Measurements from ENCODE around the gene GADL1.

GADL1 gene

GRCh38 chr3:30894521-30895251 is at the start of gene GADL1:
Gene GADL1, minus strand, starts transcription at chr3:30894661. Its CDS starts 47 bp downstream, at chr3:30894614.
- POLR2A ChIA-PET = no interaction called here
- DNase-seq (ENCODE audit: extremely low spot score) = peak; percentile 46
- CTCF ChIA-PET = interaction anchor here (0.6 kb wide), 1 partner anchor 553 kb away, joined by 4 read pairs; no protein-coding TSS in a partner anchor
- TF ChIP-seq ELF4 (IDR thresholded peaks at IDR 0.05) (no peak), SP1 (IDR thresholded peaks at IDR 0.05) (no peak), FOXA1 (IDR thresholded peaks at IDR 0.05) (no peak), L3MBTL2 (conservative IDR thresholded peaks at IDR 0.05) (no peak), CTBP1 (IDR thresholded peaks at IDR 0.05; ENCODE audit: borderline replicate concordance) (no peak), PKNOX1 (IDR thresholded peaks at IDR 0.05) (no peak), SUZ12 (IDR thresholded peaks at IDR 0.05) (no peak), FOXM1 (IDR thresholded peaks at IDR 0.05; ENCODE audit: borderline replicate concordance) (no peak), BHLHE40 (IDR thresholded peaks at IDR 0.05; ENCODE audit: borderline replicate concordance) (no peak), ZNF384 (IDR thresholded peaks at IDR 0.05) (no peak), HDGF (IDR thresholded peaks at IDR 0.05; ENCODE audit: borderline replicate concordance) (no peak), NFRKB (IDR thresholded peaks at IDR 0.05) (no peak), LEF1 (IDR thresholded peaks at IDR 0.05; ENCODE audit: borderline replicate concordance) (no peak)

GRCh38 chr3:30944124-30944523 is 49.7 kb upstream of the GADL1 start:
- POLR2A ChIA-PET = no interaction called here
- no peak for DNase-seq (ENCODE audit: extremely low spot score)
- CTCF ChIA-PET = no interaction called here
- TF ChIP-seq ARNT (IDR thresholded peaks at IDR 0.05) = no peak
- TF ChIP-seq FOXK2 (IDR thresholded peaks at IDR 0.05) = no peak
- no peak for TF ChIP-seq NFRKB (IDR thresholded peaks at IDR 0.05)
- TF ChIP-seq FOXA1 (IDR thresholded peaks at IDR 0.05) = no peak
- no peak for TF ChIP-seq FOXM1 (IDR thresholded peaks at IDR 0.05; ENCODE audit: borderline replicate concordance)
- TF ChIP-seq SUZ12 (IDR thresholded peaks at IDR 0.05) = no peak
- TF ChIP-seq PKNOX1 (IDR thresholded peaks at IDR 0.05) = no peak
- no peak for TF ChIP-seq HDGF (IDR thresholded peaks at IDR 0.05; ENCODE audit: borderline replicate concordance)
- no peak for TF ChIP-seq ELF4 (IDR thresholded peaks at IDR 0.05)
- TF ChIP-seq ZNF384 (IDR thresholded peaks at IDR 0.05) = no peak
- TF ChIP-seq SP1 (IDR thresholded peaks at IDR 0.05) = no peak
- TF ChIP-seq L3MBTL2 (conservative IDR thresholded peaks at IDR 0.05) = no peak
- no peak for TF ChIP-seq LEF1 (IDR thresholded peaks at IDR 0.05; ENCODE audit: borderline replicate concordance)
- TF ChIP-seq TARDBP (IDR thresholded peaks at IDR 0.05) = no peak
- no peak for TF ChIP-seq BHLHE40 (IDR thresholded peaks at IDR 0.05; ENCODE audit: borderline replicate concordance)

- ChIA-PET POLR2A (no interaction called here), CTCF (no interaction called here)
- no peak for DNase-seq (ENCODE audit: extremely low spot score)
- no peak for TF ChIP-seq SP1 (IDR thresholded peaks at IDR 0.05)
- TF ChIP-seq PKNOX1 (IDR thresholded peaks at IDR 0.05) = no peak
- TF ChIP-seq CTBP1 (IDR thresholded peaks at IDR 0.05; ENCODE audit: borderline replicate concordance) = no peak
- no peak for TF ChIP-seq FOXA1 (IDR thresholded peaks at IDR 0.05)
- no peak for TF ChIP-seq FOXK2 (IDR thresholded peaks at IDR 0.05)
- no peak for TF ChIP-seq LEF1 (IDR thresholded peaks at IDR 0.05; ENCODE audit: borderline replicate concordance)
- no peak for TF ChIP-seq ARNT (IDR thresholded peaks at IDR 0.05)
- no peak for TF ChIP-seq HDGF (IDR thresholded peaks at IDR 0.05; ENCODE audit: borderline replicate concordance)
- TF ChIP-seq BHLHE40 (IDR thresholded peaks at IDR 0.05; ENCODE audit: borderline replicate concordance) = no peak
- no peak for TF ChIP-seq ELF4 (IDR thresholded peaks at IDR 0.05)
- TF ChIP-seq NFRKB (IDR thresholded peaks at IDR 0.05) = no peak
- TF ChIP-seq SUZ12 (IDR thresholded peaks at IDR 0.05) = no peak
- no peak for TF ChIP-seq TARDBP (IDR thresholded peaks at IDR 0.05)
- no peak for TF ChIP-seq ZNF384 (IDR thresholded peaks at IDR 0.05)
- TF ChIP-seq FOXM1 (IDR thresholded peaks at IDR 0.05; ENCODE audit: borderline replicate concordance) = no peak
- no peak for TF ChIP-seq L3MBTL2 (conservative IDR thresholded peaks at IDR 0.05)
Measured at GRCh38 chr3:30943206-30943605, 48.7 kb upstream of the GADL1 start.

GRCh38 chr3:30941342-30941741 is 46.9 kb upstream of the GADL1 start:
- DNase-seq (ENCODE audit: extremely low spot score) = no peak
- ChIA-PET POLR2A (no interaction called here), CTCF (no interaction called here)
- no peak for TF ChIP-seq LEF1 (IDR thresholded peaks at IDR 0.05; ENCODE audit: borderline replicate concordance)
- TF ChIP-seq CTBP1 (IDR thresholded peaks at IDR 0.05; ENCODE audit: borderline replicate concordance) = no peak
- no peak for TF ChIP-seq BHLHE40 (IDR thresholded peaks at IDR 0.05; ENCODE audit: borderline replicate concordance)
- TF ChIP-seq ARNT (IDR thresholded peaks at IDR 0.05) = no peak
- no peak for TF ChIP-seq PKNOX1 (IDR thresholded peaks at IDR 0.05)
- TF ChIP-seq ELF4 (IDR thresholded peaks at IDR 0.05) = no peak
- TF ChIP-seq L3MBTL2 (conservative IDR thresholded peaks at IDR 0.05) = no peak
- no peak for TF ChIP-seq ZNF384 (IDR thresholded peaks at IDR 0.05)
- TF ChIP-seq HDGF (IDR thresholded peaks at IDR 0.05; ENCODE audit: borderline replicate concordance) = no peak
- TF ChIP-seq TARDBP (IDR thresholded peaks at IDR 0.05) = no peak
- no peak for TF ChIP-seq NFRKB (IDR thresholded peaks at IDR 0.05)

- TF ChIP-seq L3MBTL2 (conservative IDR thresholded peaks at IDR 0.05) (no peak), FOXK2 (IDR thresholded peaks at IDR 0.05) (no peak), NFRKB (IDR thresholded peaks at IDR 0.05) (no peak), SUZ12 (IDR thresholded peaks at IDR 0.05) (no peak), LEF1 (IDR thresholded peaks at IDR 0.05; ENCODE audit: borderline replicate concordance) (no peak), CTBP1 (IDR thresholded peaks at IDR 0.05; ENCODE audit: borderline replicate concordance) (no peak), SP1 (IDR thresholded peaks at IDR 0.05) (no peak), TARDBP (IDR thresholded peaks at IDR 0.05) (no peak)
- DNase-seq (ENCODE audit: extremely low spot score) = no peak
- CTCF ChIA-PET = no interaction called here
- POLR2A ChIA-PET = no interaction called here
Measured at GRCh38 chr3:30940740-30941139, 46.3 kb upstream of the GADL1 start.
